HepG2 (cell line): ENCODE measurements around the gene DHX16. TPM values are rescaled to one million over a fixed set of nuclear protein-coding genes. Genes with fewer than 3 reads are reported as not detected.

Experiments used
- ATF7 ChIP-seq, 2 experiments: fragments of 450-650 bp in 1 of 2; sonication (generic) in 1 of 2; formaldehyde crosslinking in 1 of 2; IDR thresholded peaks; 2 replicates each; pipeline versions ENCODE4 v1.4.0 to v1.6.1; 2016 to 2020; ENCODE audit warnings: antibody characterized with exemption in 1 of 2, mild to moderate bottlenecking in 1 of 2, missing genetic modification reagents in 1 of 2
- ATRX ChIP-seq: sonication (generic); formaldehyde crosslinking; IDR thresholded peaks from 2 replicates; pipeline ENCODE4 v1.4.0; 2020; ENCODE audit warnings: missing genetic modification reagents, borderline replicate concordance
- CC2D1A ChIP-seq: sonication (generic); formaldehyde crosslinking; IDR thresholded peaks from 2 replicates; pipeline ENCODE4 v1.8.1; 2023; ENCODE audit warnings: mild to moderate bottlenecking, missing genetic modification reagents
- FOXK2 ChIP-seq: fragments of 450-650 bp; IDR thresholded peaks from 2 replicates; pipeline ENCODE4 v1.6.1; 2016
- ISX ChIP-seq: sonication (generic); formaldehyde crosslinking; conservative IDR thresholded peaks from 2 replicates; pipeline ENCODE4 v1.5.0; 2020; ENCODE audit warnings: missing genetic modification reagents
- MED1 ChIP-seq: sonication (generic); formaldehyde crosslinking; IDR thresholded peaks from 2 replicates; pipeline ENCODE4 v1.4.0; 2020; ENCODE audit warnings: missing genetic modification reagents
- MTA3 ChIP-seq: sonication (generic); formaldehyde crosslinking; IDR thresholded peaks from 2 replicates; pipeline ENCODE4 v1.4.0; 2020; ENCODE audit warnings: missing genetic modification reagents
- MTF1 ChIP-seq: sonication (generic); formaldehyde crosslinking; IDR thresholded peaks from 2 replicates; pipeline ENCODE4 v1.5.0; 2020; ENCODE audit warnings: missing genetic modification reagents
- NCOA5 ChIP-seq: sonication (generic); formaldehyde crosslinking; IDR thresholded peaks from 2 replicates; pipeline ENCODE4 v1.4.0; 2020; ENCODE audit warnings: missing genetic modification reagents
- NFE2L1 ChIP-seq: sonication (generic); formaldehyde crosslinking; IDR thresholded peaks from 2 replicates; pipeline ENCODE4 v1.4.0; 2020; ENCODE audit warnings: missing genetic modification reagents, mild to moderate bottlenecking, borderline replicate concordance
- PCBP2 ChIP-seq: fragments of 200-400 bp; formaldehyde crosslinking; optimal IDR thresholded peaks from 2 replicates; pipeline ENCODE3; 2018; ENCODE audit warnings: low read length, low read depth; ENCODE audit not compliant: poor library complexity, severe bottlenecking
- SSRP1 ChIP-seq: IDR thresholded peaks from 2 replicates; pipeline ENCODE4 v1.6.1; 2016; ENCODE audit warnings: control low read depth
- TAF1 ChIP-seq: sonication (generic); formaldehyde crosslinking; IDR thresholded peaks from 2 replicates; pipeline ENCODE4 v1.4.0; 2020; ENCODE audit warnings: missing genetic modification reagents
- THAP8 ChIP-seq: sonication (generic); formaldehyde crosslinking; IDR thresholded peaks from 2 replicates; pipeline ENCODE4 v1.5.1; 2020; ENCODE audit warnings: missing genetic modification reagents, mild to moderate bottlenecking, borderline replicate concordance
- TIGD3 ChIP-seq: sonication (generic); formaldehyde crosslinking; IDR thresholded peaks from 2 replicates; pipeline ENCODE4 v1.5.1; 2020; ENCODE audit warnings: mild to moderate bottlenecking, missing genetic modification reagents, borderline replicate concordance
- ZFP90 ChIP-seq: sonication (generic); formaldehyde crosslinking; IDR thresholded peaks from 2 replicates; pipeline ENCODE4 v1.8.0; 2022; ENCODE audit warnings: missing genetic modification reagents, mild to moderate bottlenecking, inconsistent platforms, borderline replicate concordance
- ZNF3 ChIP-seq: IDR thresholded peaks from 2 replicates; pipeline ENCODE4 v1.7.0; 2017; ENCODE audit warnings: inconsistent platforms
- ZNF460 ChIP-seq: sonication (generic); formaldehyde crosslinking; IDR thresholded peaks from 2 replicates; pipeline ENCODE4 v1.5.1; 2020; ENCODE audit warnings: missing genetic modification reagents, mild to moderate bottlenecking, borderline replicate concordance
- ZNF563 ChIP-seq: sonication (generic); formaldehyde crosslinking; IDR thresholded peaks from 2 replicates; pipeline ENCODE4 v1.8.0; 2022; ENCODE audit warnings: mild to moderate bottlenecking, moderate library complexity, missing genetic modification reagents
- ZNF770 ChIP-seq: sonication (generic); formaldehyde crosslinking; IDR thresholded peaks from 2 replicates; pipeline ENCODE4 v1.5.0; 2020; ENCODE audit warnings: mild to moderate bottlenecking, missing genetic modification reagents
- ZNF850 ChIP-seq: sonication (generic); formaldehyde crosslinking; conservative IDR thresholded peaks from 2 replicates; pipeline ENCODE4 v1.9.0; 2021; ENCODE audit warnings: mild to moderate bottlenecking, missing genetic modification reagents
- polyA plus RNA-seq, 8 experiments: library from polyadenylated mRNA; depleted of rRNA in 3 of 8; stranded (reverse) in 7 of 8; unstranded in 1 of 8; fragments of >200 nt; fragmentation: Illumina TruSeq in 4 of 8; extraction: Trizol in 4 of 8; gene quantifications; 2 replicates each; pipeline versions ENCODE4 v1.2.1 to v1.2.3, GENCODE V29; 2011 to 2016; ENCODE audit warnings: low read depth in 4 of 8, missing spikeins in 1 of 8, mixed read lengths in 1 of 8; ENCODE audit not compliant: insufficient read depth in 1 of 8
- total RNA-seq, 5 experiments: library from RNA; depleted of rRNA; stranded (reverse); fragments of >200 nt; fragmentation: Illumina TruSeq; extraction: Trizol; gene quantifications; 2 replicates each; pipeline ENCODE4 v1.2.3, GENCODE V29; 2016; ENCODE audit warnings: low read depth in 1 of 5
- TF ChIP-seq, protein P1 (sequence below): sonication (generic); formaldehyde crosslinking; IDR thresholded peaks from 2 replicates; pipeline ENCODE4 v1.4.0; 2020; ENCODE audit warnings: mild to moderate bottlenecking, missing genetic modification reagents
- TF ChIP-seq, protein P2 (sequence below): fragments of 450-650 bp; IDR thresholded peaks from 2 replicates; pipeline ENCODE4 v1.6.1; 2016

DHX16 gene
- total and polyA plus RNA-seq, 2 of the 13 experiments (the other 11 are each of a cell fraction or from before 2014, with no cell fraction given) = 57.0 to 58.5 TPM

DNA sequence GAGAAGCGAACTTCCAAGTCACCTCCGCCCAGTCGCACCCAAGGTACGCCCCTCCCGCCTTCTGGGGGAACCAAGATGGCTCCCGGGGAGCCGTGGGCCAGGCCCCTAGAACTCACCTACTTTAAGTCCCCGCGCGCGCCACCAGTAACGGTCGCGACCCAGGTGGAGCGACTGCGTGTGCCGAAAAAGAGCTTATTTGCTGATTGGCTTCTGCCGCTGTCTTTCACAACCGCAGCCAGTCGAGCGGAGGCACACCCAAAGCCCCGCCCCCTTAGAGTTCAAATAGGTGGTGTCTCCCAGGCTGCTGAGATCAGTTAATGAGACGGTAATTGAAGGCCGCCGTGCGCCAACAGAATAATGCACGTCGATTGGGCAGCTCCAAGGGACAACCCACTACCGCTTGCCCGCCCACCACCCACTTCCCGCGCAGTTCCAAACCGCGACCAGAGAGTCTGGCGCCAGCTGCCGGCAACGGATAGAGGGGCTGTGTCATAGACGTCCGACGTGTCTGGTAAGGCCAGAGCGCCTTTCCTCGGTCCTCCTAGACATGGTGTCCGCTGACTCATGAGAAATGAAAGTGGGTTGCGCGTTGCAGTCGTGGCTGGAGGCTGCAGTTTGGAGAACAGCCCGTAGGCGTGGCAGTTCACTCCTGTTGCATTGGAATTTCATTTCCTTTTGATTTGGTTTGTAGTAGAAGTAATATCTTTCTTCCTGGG lies 44.5 kb upstream of the DHX16 start, which contains the start of gene MDC1 (continued):
- TF ChIP-seq ATRX (CRISPR knock-in tag) (no peak; the same call in 1 of the 2 replicates), THAP8 (peak; percentile 72; the same call in 1 of the 2 replicates), ZNF770 (CRISPR knock-in tag) (no peak), NCOA5 (CRISPR knock-in tag) (no peak), MED1 (CRISPR knock-in tag) (peak; percentile 95), ATF7 (IDR thresholded peaks at IDR 0.05) (no peak), ATF7 (CRISPR knock-in tag; IDR thresholded peaks at IDR 0.05) (peak; percentile 89), NFE2L1 (CRISPR knock-in tag) (peak; percentile 99), PCBP2 (no peak), TAF1 (CRISPR knock-in tag) (peak; percentile 97), FOXK2 (0 out of 2 replicates have a peak, but pooled peaks have one; percentile 42), MTF1 (no peak; the same call in 1 of the 2 replicates), ZNF563 (CRISPR knock-in tag) (peak; percentile 59; the same call in 1 of the 2 replicates), MTA3 (CRISPR knock-in tag) (peak; percentile 27; the same call in 1 of the 2 replicates), ZNF3 (CRISPR knock-in tag) (no peak), ZFP90 (peak; percentile 13; the same call in 1 of the 2 replicates), ISX (CRISPR knock-in tag) (no peak), TIGD3 (peak; percentile 32; the same call in 1 of the 2 replicates), CC2D1A (CRISPR knock-in tag) (0 out of 2 replicates have a peak, but pooled peaks have one; percentile 78), SSRP1 (CRISPR knock-in tag) (peak; percentile 91; the same call in 1 of the 2 replicates), ZNF850 (CRISPR knock-in tag) (no peak), ZNF460 (CRISPR knock-in tag) (no peak; the same call in 1 of the 2 replicates)
- TF ChIP-seq, protein P1, sequence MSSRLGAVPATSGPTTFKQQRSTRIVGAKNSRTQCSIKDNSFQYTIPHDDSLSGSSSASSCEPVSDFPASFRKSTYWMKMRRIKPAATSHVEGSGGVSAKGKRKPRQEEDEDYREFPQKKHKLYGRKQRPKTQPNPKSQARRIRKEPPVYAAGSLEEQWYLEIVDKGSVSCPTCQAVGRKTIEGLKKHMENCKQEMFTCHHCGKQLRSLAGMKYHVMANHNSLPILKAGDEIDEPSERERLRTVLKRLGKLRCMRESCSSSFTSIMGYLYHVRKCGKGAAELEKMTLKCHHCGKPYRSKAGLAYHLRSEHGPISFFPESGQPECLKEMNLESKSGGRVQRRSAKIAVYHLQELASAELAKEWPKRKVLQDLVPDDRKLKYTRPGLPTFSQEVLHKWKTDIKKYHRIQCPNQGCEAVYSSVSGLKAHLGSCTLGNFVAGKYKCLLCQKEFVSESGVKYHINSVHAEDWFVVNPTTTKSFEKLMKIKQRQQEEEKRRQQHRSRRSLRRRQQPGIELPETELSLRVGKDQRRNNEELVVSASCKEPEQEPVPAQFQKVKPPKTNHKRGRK (CRISPR knock-in tag) = 0 out of 2 replicates have a peak, but pooled peaks have one; percentile 44
- TF ChIP-seq, protein P2, sequence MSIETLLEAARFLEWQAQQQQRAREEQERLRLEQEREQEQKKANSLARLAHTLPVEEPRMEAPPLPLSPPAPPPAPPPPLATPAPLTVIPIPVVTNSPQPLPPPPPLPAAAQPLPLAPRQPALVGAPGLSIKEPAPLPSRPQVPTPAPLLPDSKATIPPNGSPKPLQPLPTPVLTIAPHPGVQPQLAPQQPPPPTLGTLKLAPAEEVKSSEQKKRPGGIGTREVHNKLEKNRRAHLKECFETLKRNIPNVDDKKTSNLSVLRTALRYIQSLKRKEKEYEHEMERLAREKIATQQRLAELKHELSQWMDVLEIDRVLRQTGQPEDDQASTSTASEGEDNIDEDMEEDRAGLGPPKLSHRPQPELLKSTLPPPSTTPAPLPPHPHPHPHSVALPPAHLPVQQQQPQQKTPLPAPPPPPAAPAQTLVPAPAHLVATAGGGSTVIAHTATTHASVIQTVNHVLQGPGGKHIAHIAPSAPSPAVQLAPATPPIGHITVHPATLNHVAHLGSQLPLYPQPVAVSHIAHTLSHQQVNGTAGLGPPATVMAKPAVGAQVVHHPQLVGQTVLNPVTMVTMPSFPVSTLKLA = peak; percentile 72
